Karpas-422 (cell line): ENCODE measurements around the gene MPP3. TPM values are rescaled to one million over a fixed set of nuclear protein-coding genes. Genes with fewer than 3 reads are reported as not detected.
"Not testable (repeated sequence)": the region's sequence is repeated elsewhere in the genome, so short reads cannot be mapped to it uniquely, and the experiment has no call there.

Experiments
- DNase-seq: peaks from one replicate; pipeline ENCODE4 v3.0.0-alpha.2; 2015
- H2AFZ ChIP-seq: fragments of 200-600 bp; sonication (generic); 2 replicates; pipeline ENCODE4 v1.6.1; 2014; ENCODE audit warnings: antibody characterized with exemption, low read length, mixed read lengths
- H3K27ac ChIP-seq: fragments of 200-600 bp; sonication (generic); 2 replicates; pipeline ENCODE4 v1.5.1; 2014; ENCODE audit warnings: mild to moderate bottlenecking, low read length, moderate library complexity
- H3K27me3 ChIP-seq: fragments of 200-600 bp; sonication (generic); 2 replicates; pipeline ENCODE4 v1.6.1; 2014; ENCODE audit warnings: low read length, mixed read lengths
- H3K36me3 ChIP-seq: fragments of 200-600 bp; sonication (generic); 2 replicates; pipeline ENCODE4 v1.6.1; 2014; ENCODE audit warnings: low read length, mixed read lengths; ENCODE audit not compliant: insufficient read depth
- H3K4me1 ChIP-seq: fragments of 200-600 bp; sonication (generic); 2 replicates; pipeline ENCODE4 v1.6.1; 2014; ENCODE audit warnings: mild to moderate bottlenecking, low read length, mixed read lengths
- H3K4me2 ChIP-seq: fragments of 200-600 bp; sonication (generic); 2 replicates; pipeline ENCODE4 v1.6.1; 2014; ENCODE audit warnings: low read length, low read depth, mild to moderate bottlenecking; ENCODE audit not compliant: poor library complexity, severe bottlenecking
- H3K4me3 ChIP-seq: fragments of 200-600 bp; sonication (generic); 2 replicates; pipeline ENCODE4 v1.5.1; 2014; ENCODE audit warnings: mild to moderate bottlenecking, antibody characterized with exemption, low read length, mixed read lengths
- H3K79me2 ChIP-seq: fragments of 200-600 bp; sonication (generic); 2 replicates; pipeline ENCODE4 v1.6.1; 2014; ENCODE audit warnings: mild to moderate bottlenecking, low read length, mixed read lengths
- H3K9ac ChIP-seq: fragments of 200-600 bp; sonication (generic); 2 replicates; pipeline ENCODE4 v1.6.0; 2014; ENCODE audit warnings: low read length
- H3K9me2 ChIP-seq: fragments of 200-600 bp; sonication (generic), shearing (Covaris generic); replicated peaks from 2 replicates; pipeline ENCODE4 v1.6.0; 2014; ENCODE audit warnings: mild to moderate bottlenecking, low read length, moderate library complexity; ENCODE audit not compliant: insufficient read depth
- H3K9me3 ChIP-seq: fragments of 300-700, 200-600 bp; sonication (generic); 2 replicates; pipeline ENCODE4 v1.6.1; 2014; ENCODE audit warnings: low read length, mixed read lengths
- H4K20me1 ChIP-seq: fragments of 200-600 bp; sonication (generic); 2 replicates; pipeline ENCODE4 v1.6.1; 2014; ENCODE audit warnings: mild to moderate bottlenecking, antibody characterized with exemption, low read length, low read depth; ENCODE audit not compliant: insufficient read depth
- total RNA-seq: library from RNA; depleted of rRNA; stranded (reverse); fragments of >200 nt; shearing (Covaris generic); gene quantifications from 2 replicates; pipeline ENCODE4 v1.2.3, GENCODE V29; 2014; ENCODE audit warnings: low replicate concordance

The MPP3 gene
- total RNA-seq, 1 experiment from 2014 or later = not detected

DNA sequence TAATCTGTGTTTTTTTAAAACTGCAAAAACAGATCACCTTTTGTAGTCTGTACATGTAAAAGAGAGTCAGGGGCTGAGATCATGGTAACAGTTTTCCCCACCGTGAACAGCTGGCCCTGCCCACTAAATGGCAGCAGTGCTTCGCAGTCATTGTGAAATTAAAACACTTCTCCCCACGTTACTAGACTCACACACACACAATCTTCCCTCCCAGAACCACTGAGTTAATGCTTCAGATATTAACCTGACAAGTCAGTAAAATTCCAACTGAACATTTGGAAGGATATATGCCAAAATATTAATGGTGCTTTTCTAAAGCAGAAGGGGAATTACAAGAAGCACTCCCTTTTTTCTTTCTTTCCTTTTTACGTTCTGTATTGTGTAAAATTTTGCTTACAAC lies 12.8 kb upstream of the MPP3 start:
- H3K9me3 ChIP-seq = no peaks in the 10 kb centered on the region
- H3K36me3 ChIP-seq = no peaks in the 10 kb centered on the region
- no peaks in the 10 kb centered on the region for H4K20me1 ChIP-seq
- H3K4me3 ChIP-seq = no peak overlapping the region
- H3K79me2 ChIP-seq = no peaks in the 10 kb centered on the region
- no peak for DNase-seq
- no peak overlapping the region for H3K4me2 ChIP-seq
- H3K9ac ChIP-seq = no peak overlapping the region
- no peaks in the 10 kb centered on the region for H3K4me1 ChIP-seq
- no peak overlapping the region for H2AFZ ChIP-seq
- no peaks in the 10 kb centered on the region for H3K27me3 ChIP-seq
- H3K27ac ChIP-seq = no peak overlapping the region
- no peaks in the 10 kb centered on the region for H3K9me2 ChIP-seq

DNA sequence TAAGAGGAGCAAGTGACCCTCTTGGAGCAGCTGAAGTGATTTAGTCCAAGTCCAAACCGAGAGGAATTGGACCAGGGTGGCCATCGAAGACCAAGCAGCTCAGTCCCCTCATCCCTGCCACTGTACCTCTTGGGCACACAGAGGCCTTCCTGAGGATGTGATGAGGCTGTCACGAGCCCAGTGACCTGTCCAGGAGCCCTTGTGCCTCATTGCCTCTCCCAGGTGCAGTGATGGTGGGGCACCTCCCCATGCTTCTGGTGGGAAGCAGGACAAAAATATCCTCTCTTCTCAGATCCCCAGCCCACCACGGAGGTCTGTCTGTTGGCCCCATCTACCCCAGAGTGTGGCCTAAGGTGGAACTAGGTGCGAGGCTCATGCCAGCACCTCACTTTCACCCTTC lies 11.3 kb upstream of the MPP3 start:
- no peaks in the 10 kb centered on the region for H3K9me3 ChIP-seq
- no peak overlapping the region for H3K4me2 ChIP-seq
- no peak overlapping the region for H2AFZ ChIP-seq
- no peaks in the 10 kb centered on the region for H4K20me1 ChIP-seq
- H3K27ac ChIP-seq = no peak overlapping the region
- no peak overlapping the region for H3K4me3 ChIP-seq
- H3K4me1 ChIP-seq = no peaks in the 10 kb centered on the region
- DNase-seq = no peak
- no peak overlapping the region for H3K9ac ChIP-seq
- H3K36me3 ChIP-seq = no peaks in the 10 kb centered on the region
- H3K27me3 ChIP-seq = no peaks in the 10 kb centered on the region
- H3K9me2 ChIP-seq = no peaks in the 10 kb centered on the region
- H3K79me2 ChIP-seq = no peaks in the 10 kb centered on the region

DNA sequence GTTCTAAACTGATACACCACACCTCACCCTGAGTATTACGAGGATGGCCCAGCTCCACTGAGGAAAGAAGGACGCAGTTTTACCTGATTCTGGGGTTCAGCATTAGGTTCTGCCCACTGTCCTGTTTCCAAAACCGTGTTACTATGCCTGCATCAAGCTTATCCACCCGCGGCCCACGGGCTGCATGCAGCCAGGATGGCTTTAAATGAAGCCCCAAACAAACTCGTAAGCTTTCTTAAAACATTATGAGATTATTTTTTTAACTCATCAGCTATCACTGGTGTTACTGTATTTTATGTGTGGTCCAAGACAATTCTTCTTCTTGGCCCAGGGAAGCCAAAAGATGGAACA lies 10.0 kb upstream of the MPP3 start:
- no peak overlapping the region for H2AFZ ChIP-seq
- H3K4me2 ChIP-seq = no peak overlapping the region
- DNase-seq = no peak
- no peaks in the 10 kb centered on the region for H3K9me2 ChIP-seq
- no peak overlapping the region for H3K9ac ChIP-seq
- H3K27me3 ChIP-seq = no peaks in the 10 kb centered on the region
- H3K9me3 ChIP-seq = no peaks in the 10 kb centered on the region
- no peaks in the 10 kb centered on the region for H3K79me2 ChIP-seq
- no peaks in the 10 kb centered on the region for H3K4me1 ChIP-seq
- no peaks in the 10 kb centered on the region for H3K36me3 ChIP-seq
- no peaks in the 10 kb centered on the region for H4K20me1 ChIP-seq
- no peak overlapping the region for H3K27ac ChIP-seq
- no peak overlapping the region for H3K4me3 ChIP-seq

DNA sequence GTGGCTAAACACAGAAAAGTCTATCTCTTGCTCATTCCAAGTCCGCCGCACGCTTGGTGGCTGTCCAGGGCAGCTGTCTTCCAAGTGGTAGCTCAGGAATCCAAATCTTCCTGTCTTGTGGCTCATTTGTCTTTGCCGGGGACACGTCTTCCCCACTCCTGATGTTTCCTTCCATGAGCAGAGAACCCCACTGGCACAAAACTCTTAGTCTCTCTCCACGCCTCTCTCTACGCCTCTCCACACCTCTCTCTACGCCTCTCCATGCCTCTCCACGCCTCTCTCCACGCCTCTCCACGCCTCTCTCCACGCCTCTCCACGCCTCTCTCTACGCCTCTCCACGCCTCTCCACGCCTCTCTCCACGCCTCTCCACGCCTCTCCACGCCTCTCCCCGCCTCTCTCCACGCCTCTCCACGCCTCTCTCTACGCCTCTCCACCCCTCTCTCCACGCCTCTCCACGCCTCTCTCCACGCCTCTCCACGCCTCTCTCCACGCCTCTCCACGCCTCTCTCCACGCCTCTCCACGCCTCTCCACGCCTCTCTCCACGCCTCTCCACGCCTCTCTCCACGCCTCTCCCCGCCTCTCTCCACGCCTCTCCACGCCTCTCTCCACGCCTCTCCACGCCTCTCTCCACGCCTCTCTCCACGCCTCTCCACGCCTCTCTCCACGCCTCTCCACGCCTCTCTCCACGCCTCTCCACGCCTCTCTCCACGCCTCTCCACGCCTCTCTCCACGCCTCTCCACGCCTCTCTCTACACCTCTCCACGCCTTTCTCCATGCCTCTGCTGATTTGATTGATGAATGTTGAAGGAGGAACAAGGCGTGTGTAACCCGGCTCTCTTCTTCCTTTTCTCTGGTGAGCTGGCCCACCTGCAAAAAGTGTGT lies 9.4 kb upstream of the MPP3 start:
- H3K27me3 ChIP-seq, H3K4me2 ChIP-seq, H3K27ac ChIP-seq, DNase-seq, H3K4me3 ChIP-seq, H3K36me3 ChIP-seq, H3K4me1 ChIP-seq, H3K79me2 ChIP-seq, H4K20me1 ChIP-seq, H3K9me3 ChIP-seq, H2AFZ ChIP-seq, H3K9ac ChIP-seq, H3K9me2 ChIP-seq: not testable (repeated sequence)

DNA sequence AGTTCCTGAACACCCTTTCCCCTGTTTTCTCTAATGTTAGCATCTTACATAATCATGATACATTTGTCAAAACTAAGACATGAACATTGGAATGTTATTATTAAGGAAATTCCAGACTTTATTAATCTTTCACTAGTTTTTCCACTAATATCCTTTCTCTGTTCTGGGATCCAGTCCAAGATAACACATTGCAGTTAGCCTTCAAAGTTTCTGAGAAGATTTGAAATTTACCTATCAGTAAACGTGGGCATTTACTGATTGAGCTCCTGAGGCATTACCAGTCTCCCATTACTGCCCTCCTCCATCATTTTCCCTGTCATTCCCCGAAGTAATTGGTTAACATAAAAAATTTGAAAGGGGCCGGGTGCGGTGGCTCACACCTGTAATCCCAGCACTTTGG lies 8.3 kb upstream of the MPP3 start:
- Histone ChIP-seq H3K4me2 (no peak overlapping the region), H4K20me1 (no peaks in the 10 kb centered on the region), H3K79me2 (no peaks in the 10 kb centered on the region), H3K9me2 (no peaks in the 10 kb centered on the region), H3K27ac (no peak overlapping the region), H3K4me3 (no peak overlapping the region), H3K4me1 (no peaks in the 10 kb centered on the region), H3K36me3 (no peaks in the 10 kb centered on the region), H3K27me3 (no peaks in the 10 kb centered on the region), H2AFZ (no peak overlapping the region), H3K9ac (no peak overlapping the region), H3K9me3 (no peaks in the 10 kb centered on the region)
- no peak for DNase-seq

DNA sequence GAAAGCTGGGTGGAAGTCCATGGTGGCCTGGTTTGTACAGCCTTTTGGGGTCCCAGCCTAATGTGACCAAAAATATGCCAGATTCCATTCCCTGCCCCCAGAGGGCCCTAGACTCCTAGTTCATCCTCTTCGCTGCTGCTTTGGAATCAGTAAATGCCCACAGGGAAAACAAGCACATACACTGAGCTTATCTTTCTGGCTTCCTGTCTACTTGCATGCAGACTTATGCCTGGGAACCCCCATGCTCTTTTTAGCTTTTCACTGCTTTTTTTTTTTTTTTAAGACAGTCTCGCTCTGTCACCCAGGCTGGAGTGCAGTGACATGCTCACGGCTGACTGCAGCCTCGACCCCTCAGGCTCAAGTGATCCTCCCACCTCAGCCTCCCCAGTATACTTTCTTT lies 7.9 kb upstream of the MPP3 start:
- no peaks in the 10 kb centered on the region for H3K9me2 ChIP-seq
- no peaks in the 10 kb centered on the region for H4K20me1 ChIP-seq
- no peak overlapping the region for H3K9ac ChIP-seq
- H2AFZ ChIP-seq = no peak overlapping the region
- no peaks in the 10 kb centered on the region for H3K79me2 ChIP-seq
- H3K27ac ChIP-seq = no peak overlapping the region
- H3K4me1 ChIP-seq = no peaks in the 10 kb centered on the region
- no peak overlapping the region for H3K4me2 ChIP-seq
- no peak overlapping the region for H3K4me3 ChIP-seq
- H3K27me3 ChIP-seq = no peaks in the 10 kb centered on the region
- H3K36me3 ChIP-seq = no peaks in the 10 kb centered on the region
- no peak for DNase-seq
- H3K9me3 ChIP-seq = no peaks in the 10 kb centered on the region

DNA sequence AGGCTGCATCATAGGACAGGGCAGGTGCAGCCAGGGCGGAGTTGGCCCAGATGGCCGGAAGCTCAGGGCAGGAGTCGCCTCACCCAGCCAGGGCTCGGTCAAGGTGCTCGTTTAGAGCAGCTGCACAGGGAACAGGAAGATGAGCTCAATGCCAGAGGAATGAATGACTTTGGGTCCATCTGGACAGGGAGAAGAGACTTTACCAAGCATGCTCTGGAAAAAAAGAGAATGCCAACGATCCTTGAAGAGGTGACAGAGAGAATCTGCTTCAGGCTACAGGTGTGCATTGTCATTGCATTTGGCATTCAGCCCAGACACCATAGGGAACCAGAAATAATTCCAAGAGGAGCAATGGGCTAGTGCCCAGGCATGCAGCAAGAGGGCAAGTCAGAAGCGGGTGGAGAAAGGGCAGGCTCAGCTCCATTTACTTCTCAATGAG lies 6.7 kb upstream of the MPP3 start:
- Histone ChIP-seq H4K20me1 (no peaks in the 10 kb centered on the region), H3K27me3 (no peaks in the 10 kb centered on the region), H3K27ac (no peak overlapping the region), H3K9me3 (no peaks in the 10 kb centered on the region), H3K4me2 (no peak overlapping the region), H3K4me1 (no peaks in the 10 kb centered on the region), H3K9me2 (no peaks in the 10 kb centered on the region), H3K4me3 (no peak overlapping the region), H3K79me2 (no peaks in the 10 kb centered on the region), H3K36me3 (no peaks in the 10 kb centered on the region), H3K9ac (no peak overlapping the region), H2AFZ (no peak overlapping the region)
- no peak for DNase-seq

DNA sequence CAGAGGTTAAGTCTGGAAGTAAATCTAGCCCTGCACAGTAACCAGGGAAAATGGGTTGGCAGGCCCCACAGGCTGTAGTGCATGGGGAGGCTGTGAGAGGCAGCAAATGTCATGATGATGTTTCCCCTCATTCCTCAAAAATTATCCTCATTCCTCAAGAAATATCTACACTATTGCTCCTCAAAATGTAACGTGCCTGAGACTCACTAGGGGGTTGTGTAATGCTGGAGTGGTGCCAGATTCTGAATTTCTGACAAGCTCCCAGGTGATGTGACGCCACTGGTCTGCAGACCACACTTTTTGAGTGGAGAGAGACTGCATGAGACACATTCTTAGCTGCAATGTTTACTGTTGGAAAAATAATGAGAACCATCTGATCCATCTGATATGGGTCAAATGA lies 1.2 kb upstream of the MPP3 start:
- Histone ChIP-seq H3K9me3 (no peaks in the 10 kb centered on the region), H3K36me3 (no peaks in the 10 kb centered on the region), H2AFZ (no peak overlapping the region), H3K4me2 (no peak overlapping the region), H3K9me2 (no peaks in the 10 kb centered on the region), H3K9ac (no peak overlapping the region), H3K4me1 (no peaks in the 10 kb centered on the region), H4K20me1 (no peaks in the 10 kb centered on the region), H3K27ac (no peak overlapping the region), H3K4me3 (no peak overlapping the region), H3K79me2 (no peaks in the 10 kb centered on the region), H3K27me3 (no peaks in the 10 kb centered on the region)
- DNase-seq = no peak
